ENCODE results near the gene SYNM. TPM values are rescaled to one million over a fixed set of nuclear protein-coding genes. Genes with fewer than 3 reads are reported as not detected.

The SYNM gene
- polyA plus RNA-seq, 1 donor from 2014 or later = 5.7 TPM

DNA sequence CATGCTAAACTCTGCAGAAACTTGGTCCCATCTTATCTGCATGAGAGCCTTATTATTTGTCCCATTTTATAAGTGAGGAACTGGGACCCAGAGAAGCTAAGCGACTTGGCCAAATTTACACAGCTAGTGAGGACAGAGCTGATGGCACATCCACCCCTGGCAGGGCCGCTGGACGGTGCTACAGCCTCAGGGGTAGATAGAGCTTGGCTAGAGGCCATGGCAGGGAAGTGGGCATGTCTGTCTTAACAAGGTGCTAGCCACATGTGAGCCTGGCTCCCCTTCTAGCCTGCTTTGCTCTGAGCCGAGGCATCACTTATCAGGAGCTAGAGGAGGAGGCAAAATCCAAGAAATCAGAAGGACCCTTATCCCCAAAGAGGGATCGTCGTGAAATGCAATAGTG is 36.7 kb upstream of the SYNM start:
- no peaks in the 10 kb centered on the region for H4K20me1 ChIP-seq (ENCODE audit: insufficient read depth)
- H2AFZ ChIP-seq (ENCODE audit: low read depth, low read length) = no peak overlapping the region
- no peak for TF ChIP-seq MXI1 (conservative IDR thresholded peaks at IDR 0.05; ENCODE audit: poor library complexity, severe bottlenecking)
- TF ChIP-seq, protein P1, sequence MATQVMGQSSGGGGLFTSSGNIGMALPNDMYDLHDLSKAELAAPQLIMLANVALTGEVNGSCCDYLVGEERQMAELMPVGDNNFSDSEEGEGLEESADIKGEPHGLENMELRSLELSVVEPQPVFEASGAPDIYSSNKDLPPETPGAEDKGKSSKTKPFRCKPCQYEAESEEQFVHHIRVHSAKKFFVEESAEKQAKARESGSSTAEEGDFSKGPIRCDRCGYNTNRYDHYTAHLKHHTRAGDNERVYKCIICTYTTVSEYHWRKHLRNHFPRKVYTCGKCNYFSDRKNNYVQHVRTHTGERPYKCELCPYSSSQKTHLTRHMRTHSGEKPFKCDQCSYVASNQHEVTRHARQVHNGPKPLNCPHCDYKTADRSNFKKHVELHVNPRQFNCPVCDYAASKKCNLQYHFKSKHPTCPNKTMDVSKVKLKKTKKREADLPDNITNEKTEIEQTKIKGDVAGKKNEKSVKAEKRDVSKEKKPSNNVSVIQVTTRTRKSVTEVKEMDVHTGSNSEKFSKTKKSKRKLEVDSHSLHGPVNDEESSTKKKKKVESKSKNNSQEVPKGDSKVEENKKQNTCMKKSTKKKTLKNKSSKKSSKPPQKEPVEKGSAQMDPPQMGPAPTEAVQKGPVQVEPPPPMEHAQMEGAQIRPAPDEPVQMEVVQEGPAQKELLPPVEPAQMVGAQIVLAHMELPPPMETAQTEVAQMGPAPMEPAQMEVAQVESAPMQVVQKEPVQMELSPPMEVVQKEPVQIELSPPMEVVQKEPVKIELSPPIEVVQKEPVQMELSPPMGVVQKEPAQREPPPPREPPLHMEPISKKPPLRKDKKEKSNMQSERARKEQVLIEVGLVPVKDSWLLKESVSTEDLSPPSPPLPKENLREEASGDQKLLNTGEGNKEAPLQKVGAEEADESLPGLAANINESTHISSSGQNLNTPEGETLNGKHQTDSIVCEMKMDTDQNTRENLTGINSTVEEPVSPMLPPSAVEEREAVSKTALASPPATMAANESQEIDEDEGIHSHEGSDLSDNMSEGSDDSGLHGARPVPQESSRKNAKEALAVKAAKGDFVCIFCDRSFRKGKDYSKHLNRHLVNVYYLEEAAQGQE (IDR thresholded peaks at IDR 0.05; ENCODE audit: borderline replicate concordance) = no peak
- TF ChIP-seq, protein P2, sequence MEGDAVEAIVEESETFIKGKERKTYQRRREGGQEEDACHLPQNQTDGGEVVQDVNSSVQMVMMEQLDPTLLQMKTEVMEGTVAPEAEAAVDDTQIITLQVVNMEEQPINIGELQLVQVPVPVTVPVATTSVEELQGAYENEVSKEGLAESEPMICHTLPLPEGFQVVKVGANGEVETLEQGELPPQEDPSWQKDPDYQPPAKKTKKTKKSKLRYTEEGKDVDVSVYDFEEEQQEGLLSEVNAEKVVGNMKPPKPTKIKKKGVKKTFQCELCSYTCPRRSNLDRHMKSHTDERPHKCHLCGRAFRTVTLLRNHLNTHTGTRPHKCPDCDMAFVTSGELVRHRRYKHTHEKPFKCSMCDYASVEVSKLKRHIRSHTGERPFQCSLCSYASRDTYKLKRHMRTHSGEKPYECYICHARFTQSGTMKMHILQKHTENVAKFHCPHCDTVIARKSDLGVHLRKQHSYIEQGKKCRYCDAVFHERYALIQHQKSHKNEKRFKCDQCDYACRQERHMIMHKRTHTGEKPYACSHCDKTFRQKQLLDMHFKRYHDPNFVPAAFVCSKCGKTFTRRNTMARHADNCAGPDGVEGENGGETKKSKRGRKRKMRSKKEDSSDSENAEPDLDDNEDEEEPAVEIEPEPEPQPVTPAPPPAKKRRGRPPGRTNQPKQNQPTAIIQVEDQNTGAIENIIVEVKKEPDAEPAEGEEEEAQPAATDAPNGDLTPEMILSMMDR (IDR thresholded peaks at IDR 0.05; ENCODE audit: poor library complexity, severe bottlenecking) = no peak
- no peak for TF ChIP-seq SMC3 (conservative IDR thresholded peaks at IDR 0.05; ENCODE audit: poor library complexity)
- TF ChIP-seq EP300 (conservative IDR thresholded peaks at IDR 0.05; ENCODE audit: poor library complexity, severe bottlenecking) = no peak
- no peak for TF ChIP-seq POLR2AphosphoS5 (IDR thresholded peaks at IDR 0.05)
- no peak for TF ChIP-seq RAD21 (conservative IDR thresholded peaks at IDR 0.05)
- no peak for TF ChIP-seq EZH2 (IDR thresholded peaks at IDR 0.05; ENCODE audit: borderline replicate concordance, insufficient read depth, low read length, poor library complexity, severe bottlenecking)
- TF ChIP-seq TAF1 (IDR thresholded peaks at IDR 0.05; ENCODE audit: low read depth) = no peak
- H3K4me3 ChIP-seq (ENCODE audit: low read length) = no peak overlapping the region
- H3K9me2 ChIP-seq (ENCODE audit: insufficient read depth, low read length) = no peaks in the 10 kb centered on the region
- H3K9ac ChIP-seq (ENCODE audit: low read length) = no peak overlapping the region
- no peak overlapping the region for H3K27ac ChIP-seq (ENCODE audit: low read length)
- no peaks in the 10 kb centered on the region for H3K27me3 ChIP-seq (ENCODE audit: insufficient read depth, low read depth, low read length)
- no peaks in the 10 kb centered on the region for H3F3A ChIP-seq (ENCODE audit: insufficient read depth, low read length, poor library complexity, severe bottlenecking)
- H3K36me3 ChIP-seq (ENCODE audit: insufficient read depth, low read length) = no peaks in the 10 kb centered on the region
- H3K9me3 ChIP-seq (ENCODE audit: low read length) = no peaks in the 10 kb centered on the region
- H3K4me2 ChIP-seq (ENCODE audit: low read length) = no peak overlapping the region
- no peaks in the 10 kb centered on the region for H3K79me2 ChIP-seq (replicated peaks; ENCODE audit: insufficient read depth, low read length)

DNA sequence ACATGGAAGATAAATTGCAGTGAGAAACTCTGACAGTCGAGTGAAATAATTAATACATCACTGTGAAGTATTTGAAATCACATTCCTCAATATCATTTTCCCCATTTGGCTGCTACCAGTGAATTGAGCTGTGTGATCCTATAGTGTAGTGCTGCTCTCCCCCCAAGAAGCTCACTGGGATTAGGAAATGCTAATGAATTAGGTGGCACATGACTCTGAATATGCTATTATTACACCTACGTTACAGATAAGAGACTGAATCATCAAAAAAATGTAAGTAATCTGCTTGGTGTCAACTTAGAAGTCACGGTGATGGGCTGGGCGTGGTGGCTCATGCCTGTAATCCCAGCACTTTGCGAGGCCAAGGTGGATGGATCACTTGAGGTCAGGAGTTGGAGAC is 34.7 kb upstream of the SYNM start:
- Histone ChIP-seq H2AFZ (ENCODE audit: low read depth, low read length) (no peak overlapping the region), H3K9me2 (ENCODE audit: insufficient read depth, low read length) (no peaks in the 10 kb centered on the region), H3K27ac (ENCODE audit: low read length) (no peak overlapping the region), H3K9me3 (ENCODE audit: low read length) (no peaks in the 10 kb centered on the region), H3K4me3 (ENCODE audit: low read length) (no peak overlapping the region), H3K79me2 (replicated peaks; ENCODE audit: insufficient read depth, low read length) (no peaks in the 10 kb centered on the region), H3K36me3 (ENCODE audit: insufficient read depth, low read length) (no peaks in the 10 kb centered on the region), H3K27me3 (ENCODE audit: insufficient read depth, low read depth, low read length) (no peaks in the 10 kb centered on the region), H4K20me1 (ENCODE audit: insufficient read depth) (no peaks in the 10 kb centered on the region), H3F3A (ENCODE audit: insufficient read depth, low read length, poor library complexity, severe bottlenecking) (no peaks in the 10 kb centered on the region), H3K4me2 (ENCODE audit: low read length) (no peak overlapping the region), H3K9ac (ENCODE audit: low read length) (no peak overlapping the region)
- TF ChIP-seq EZH2 (IDR thresholded peaks at IDR 0.05; ENCODE audit: borderline replicate concordance, insufficient read depth, low read length, poor library complexity, severe bottlenecking) (no peak), SMC3 (conservative IDR thresholded peaks at IDR 0.05; ENCODE audit: poor library complexity) (no peak)
